Measurements from ENCODE around the gene MARCHF10. TPM values are rescaled to one million over a fixed set of nuclear protein-coding genes. Genes with fewer than 3 reads are reported as not detected.

The MARCHF10 gene
- total RNA-seq, 1 experiment from 2014 or later, result not detected

GRCh38 chr17:62822080-62822904 lies 14.2 kb upstream of the MARCHF10 start:
- in situ Hi-C loops (cut with HindIII; ENCODE audit: low sequenced_read_pairs), result no loop called here
- DNase-seq (ENCODE audit: low spot score), result no peak

GRCh38 chr17:62821189-62822079 lies 13.3 kb upstream of the MARCHF10 start:
- no peak for DNase-seq (ENCODE audit: low spot score)
- in situ Hi-C loops (cut with HindIII; ENCODE audit: low sequenced_read_pairs), result no loop called here

GRCh38 chr17:62819511-62820221 lies 11.6 kb upstream of the MARCHF10 start:
- in situ Hi-C loops (cut with HindIII; ENCODE audit: low sequenced_read_pairs), result no loop called here
- DNase-seq (ENCODE audit: low spot score), result no peak

- in situ Hi-C loops (cut with HindIII; ENCODE audit: low sequenced_read_pairs), result no loop called here
- DNase-seq (ENCODE audit: low spot score), result no peak
These were observed 10.4 kb upstream of the MARCHF10 start for GRCh38 chr17:62818526-62818925.

GRCh38 chr17:62816282-62816839 lies 8.2 kb upstream of the MARCHF10 start:
- DNase-seq (ENCODE audit: low spot score), result no peak
- in situ Hi-C loops (cut with HindIII; ENCODE audit: low sequenced_read_pairs), result no loop called here

GRCh38 chr17:62809656-62810055 lies 1.5 kb upstream of the MARCHF10 start:
- no peak for DNase-seq (ENCODE audit: low spot score)
- in situ Hi-C loops (cut with HindIII; ENCODE audit: low sequenced_read_pairs), result no loop called here

GRCh38 chr17:62808576-62808970 lies 459 bp upstream of the MARCHF10 start:
- in situ Hi-C loops (cut with HindIII; ENCODE audit: low sequenced_read_pairs), result no loop called here
- no peak for DNase-seq (ENCODE audit: low spot score)

- in situ Hi-C loops (cut with HindIII; ENCODE audit: low sequenced_read_pairs), result no loop called here
- no peak for DNase-seq (ENCODE audit: low spot score)
These were observed 2.9 kb downstream of the MARCHF10 start for GRCh38 chr17:62805234-62805633.

GRCh38 chr17:62804822-62805221 lies 3.3 kb downstream of the MARCHF10 start:
- in situ Hi-C loops (cut with HindIII; ENCODE audit: low sequenced_read_pairs), result no loop called here

GRCh38 chr17:62804025-62804424 lies 4.1 kb downstream of the MARCHF10 start:
- no peak for DNase-seq (ENCODE audit: low spot score)
- in situ Hi-C loops (cut with HindIII; ENCODE audit: low sequenced_read_pairs), result no loop called here

More at GRCh38 chr17:62804822-62805221, 3.3 kb downstream of the MARCHF10 start:
- DNase-seq (ENCODE audit: low spot score), result no peak

GRCh38 chr17:62802561-62803205 lies 5.4 kb downstream of the MARCHF10 start:
- DNase-seq (ENCODE audit: low spot score), result no peak
- in situ Hi-C loops (cut with HindIII; ENCODE audit: low sequenced_read_pairs), result no loop called here

GRCh38 chr17:62801553-62802114 lies 6.5 kb downstream of the MARCHF10 start:
- in situ Hi-C loops (cut with HindIII; ENCODE audit: low sequenced_read_pairs), result no loop called here
- no peak for DNase-seq (ENCODE audit: low spot score)

GRCh38 chr17:62800585-62800984 lies 7.5 kb downstream of the MARCHF10 start:
- no peak for DNase-seq (ENCODE audit: low spot score)
- in situ Hi-C loops (cut with HindIII; ENCODE audit: low sequenced_read_pairs), result no loop called here

GRCh38 chr17:62797959-62798358 lies 10.2 kb downstream of the MARCHF10 start:
- in situ Hi-C loops (cut with HindIII; ENCODE audit: low sequenced_read_pairs), result no loop called here
- no peak for DNase-seq (ENCODE audit: low spot score)

- in situ Hi-C loops (cut with HindIII; ENCODE audit: low sequenced_read_pairs), result no loop called here
- no peak for DNase-seq (ENCODE audit: low spot score)
These were observed 11.8 kb downstream of the MARCHF10 start for GRCh38 chr17:62796291-62796690.

- in situ Hi-C loops (cut with HindIII; ENCODE audit: low sequenced_read_pairs), result no loop called here
- no peak for DNase-seq (ENCODE audit: low spot score)
These were observed 13.5 kb downstream of the MARCHF10 start for GRCh38 chr17:62794666-62794971.

GRCh38 chr17:62793919-62794665 lies 14.0 kb downstream of the MARCHF10 start:
- no peak for DNase-seq (ENCODE audit: low spot score)
- in situ Hi-C loops (cut with HindIII; ENCODE audit: low sequenced_read_pairs), result no loop called here

GRCh38 chr17:62792447-62792800 lies 15.7 kb downstream of the MARCHF10 start:
- in situ Hi-C loops (cut with HindIII; ENCODE audit: low sequenced_read_pairs), result no loop called here
- no peak for DNase-seq (ENCODE audit: low spot score)
